GM23338 (cell line): Measurements from ENCODE around the gene PQBP1. TPM values are rescaled to one million over a fixed set of nuclear protein-coding genes. Genes with fewer than 3 reads are reported as not detected.

Experiments
- EZH2phosphoT487 ChIP-seq: fragments of 200-600 bp; sonication (generic); IDR thresholded peaks from one replicate; pipeline ENCODE4 v1.8.1; 2018; ENCODE audit warnings: antibody characterized with exemption; ENCODE audit not compliant: unreplicated experiment
- JUNB ChIP-seq: IDR thresholded peaks from one replicate; pipeline ENCODE4 v1.6.1; 2016; ENCODE audit warnings: antibody characterized with exemption; ENCODE audit not compliant: unreplicated experiment
- NANOG ChIP-seq: IDR thresholded peaks from 2 replicates; pipeline ENCODE4 v1.6.1; 2016; ENCODE audit warnings: antibody characterized with exemption, borderline replicate concordance
- ZNF331 ChIP-seq: fragments of 250-450 bp; sonication (Bioruptor Pico); IDR thresholded peaks from 2 replicates; pipeline ENCODE4 v1.5.0; 2020; ENCODE audit warnings: low read depth, mild to moderate bottlenecking, moderate library complexity
- polyA plus RNA-seq: library from polyadenylated mRNA; unstranded; fragments of >200 nt; fragmentation: Nextera tagmentation; extraction: Ambion mirVana; gene quantifications from 2 replicates; pipeline ENCODE4 v1.2.1, GENCODE V29; 2016
- total RNA-seq: library from RNA; depleted of rRNA; stranded (reverse); fragments of >200 nt; shearing (Covaris generic); gene quantifications from 2 replicates; pipeline ENCODE4 v1.2.3, GENCODE V29; 2014
- TF ChIP-seq, protein P1 (sequence below): fragments of 250-450 bp; sonication (Bioruptor Pico); IDR thresholded peaks from 2 replicates; pipeline ENCODE4 v1.5.0; 2020; ENCODE audit warnings: mild to moderate bottlenecking, moderate library complexity
- TF ChIP-seq, protein P2 (sequence below): IDR thresholded peaks from 2 replicates; pipeline ENCODE4 v1.6.1; 2016; ENCODE audit warnings: antibody characterized with exemption
- TF ChIP-seq, protein P3 (sequence below): IDR thresholded peaks from one replicate; pipeline ENCODE4 v1.6.1; 2018; ENCODE audit warnings: antibody characterized with exemption; ENCODE audit not compliant: unreplicated experiment

PQBP1 gene
- total and polyA plus RNA-seq, 2 experiments from 2014 or later = 63.4 to 130 TPM

DNA sequence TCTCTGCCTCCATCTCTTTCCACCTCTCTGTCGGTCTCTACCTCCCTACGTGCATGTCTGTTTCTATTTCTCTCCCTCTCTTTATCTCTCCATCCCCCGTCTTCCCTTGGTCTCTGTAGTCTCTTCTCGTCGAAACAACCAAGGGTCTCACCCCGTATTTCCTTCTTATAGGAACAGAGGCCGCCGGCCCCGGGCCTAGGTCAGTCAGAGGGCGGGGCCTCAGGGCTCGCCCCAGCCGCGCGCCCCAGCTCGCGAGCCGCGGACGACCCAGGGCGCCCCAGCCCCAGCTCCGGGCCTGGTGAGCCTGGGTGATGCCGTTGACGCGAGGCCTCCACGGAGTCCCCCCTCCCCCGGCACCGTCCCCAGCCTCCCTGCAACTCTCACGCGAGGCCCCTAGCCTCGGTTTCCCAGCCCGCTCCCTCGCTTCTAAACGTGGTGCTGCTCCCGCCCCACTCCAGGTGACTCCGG is 6.8 kb upstream of the PQBP1 start (continued):
- TF ChIP-seq, protein P1, sequence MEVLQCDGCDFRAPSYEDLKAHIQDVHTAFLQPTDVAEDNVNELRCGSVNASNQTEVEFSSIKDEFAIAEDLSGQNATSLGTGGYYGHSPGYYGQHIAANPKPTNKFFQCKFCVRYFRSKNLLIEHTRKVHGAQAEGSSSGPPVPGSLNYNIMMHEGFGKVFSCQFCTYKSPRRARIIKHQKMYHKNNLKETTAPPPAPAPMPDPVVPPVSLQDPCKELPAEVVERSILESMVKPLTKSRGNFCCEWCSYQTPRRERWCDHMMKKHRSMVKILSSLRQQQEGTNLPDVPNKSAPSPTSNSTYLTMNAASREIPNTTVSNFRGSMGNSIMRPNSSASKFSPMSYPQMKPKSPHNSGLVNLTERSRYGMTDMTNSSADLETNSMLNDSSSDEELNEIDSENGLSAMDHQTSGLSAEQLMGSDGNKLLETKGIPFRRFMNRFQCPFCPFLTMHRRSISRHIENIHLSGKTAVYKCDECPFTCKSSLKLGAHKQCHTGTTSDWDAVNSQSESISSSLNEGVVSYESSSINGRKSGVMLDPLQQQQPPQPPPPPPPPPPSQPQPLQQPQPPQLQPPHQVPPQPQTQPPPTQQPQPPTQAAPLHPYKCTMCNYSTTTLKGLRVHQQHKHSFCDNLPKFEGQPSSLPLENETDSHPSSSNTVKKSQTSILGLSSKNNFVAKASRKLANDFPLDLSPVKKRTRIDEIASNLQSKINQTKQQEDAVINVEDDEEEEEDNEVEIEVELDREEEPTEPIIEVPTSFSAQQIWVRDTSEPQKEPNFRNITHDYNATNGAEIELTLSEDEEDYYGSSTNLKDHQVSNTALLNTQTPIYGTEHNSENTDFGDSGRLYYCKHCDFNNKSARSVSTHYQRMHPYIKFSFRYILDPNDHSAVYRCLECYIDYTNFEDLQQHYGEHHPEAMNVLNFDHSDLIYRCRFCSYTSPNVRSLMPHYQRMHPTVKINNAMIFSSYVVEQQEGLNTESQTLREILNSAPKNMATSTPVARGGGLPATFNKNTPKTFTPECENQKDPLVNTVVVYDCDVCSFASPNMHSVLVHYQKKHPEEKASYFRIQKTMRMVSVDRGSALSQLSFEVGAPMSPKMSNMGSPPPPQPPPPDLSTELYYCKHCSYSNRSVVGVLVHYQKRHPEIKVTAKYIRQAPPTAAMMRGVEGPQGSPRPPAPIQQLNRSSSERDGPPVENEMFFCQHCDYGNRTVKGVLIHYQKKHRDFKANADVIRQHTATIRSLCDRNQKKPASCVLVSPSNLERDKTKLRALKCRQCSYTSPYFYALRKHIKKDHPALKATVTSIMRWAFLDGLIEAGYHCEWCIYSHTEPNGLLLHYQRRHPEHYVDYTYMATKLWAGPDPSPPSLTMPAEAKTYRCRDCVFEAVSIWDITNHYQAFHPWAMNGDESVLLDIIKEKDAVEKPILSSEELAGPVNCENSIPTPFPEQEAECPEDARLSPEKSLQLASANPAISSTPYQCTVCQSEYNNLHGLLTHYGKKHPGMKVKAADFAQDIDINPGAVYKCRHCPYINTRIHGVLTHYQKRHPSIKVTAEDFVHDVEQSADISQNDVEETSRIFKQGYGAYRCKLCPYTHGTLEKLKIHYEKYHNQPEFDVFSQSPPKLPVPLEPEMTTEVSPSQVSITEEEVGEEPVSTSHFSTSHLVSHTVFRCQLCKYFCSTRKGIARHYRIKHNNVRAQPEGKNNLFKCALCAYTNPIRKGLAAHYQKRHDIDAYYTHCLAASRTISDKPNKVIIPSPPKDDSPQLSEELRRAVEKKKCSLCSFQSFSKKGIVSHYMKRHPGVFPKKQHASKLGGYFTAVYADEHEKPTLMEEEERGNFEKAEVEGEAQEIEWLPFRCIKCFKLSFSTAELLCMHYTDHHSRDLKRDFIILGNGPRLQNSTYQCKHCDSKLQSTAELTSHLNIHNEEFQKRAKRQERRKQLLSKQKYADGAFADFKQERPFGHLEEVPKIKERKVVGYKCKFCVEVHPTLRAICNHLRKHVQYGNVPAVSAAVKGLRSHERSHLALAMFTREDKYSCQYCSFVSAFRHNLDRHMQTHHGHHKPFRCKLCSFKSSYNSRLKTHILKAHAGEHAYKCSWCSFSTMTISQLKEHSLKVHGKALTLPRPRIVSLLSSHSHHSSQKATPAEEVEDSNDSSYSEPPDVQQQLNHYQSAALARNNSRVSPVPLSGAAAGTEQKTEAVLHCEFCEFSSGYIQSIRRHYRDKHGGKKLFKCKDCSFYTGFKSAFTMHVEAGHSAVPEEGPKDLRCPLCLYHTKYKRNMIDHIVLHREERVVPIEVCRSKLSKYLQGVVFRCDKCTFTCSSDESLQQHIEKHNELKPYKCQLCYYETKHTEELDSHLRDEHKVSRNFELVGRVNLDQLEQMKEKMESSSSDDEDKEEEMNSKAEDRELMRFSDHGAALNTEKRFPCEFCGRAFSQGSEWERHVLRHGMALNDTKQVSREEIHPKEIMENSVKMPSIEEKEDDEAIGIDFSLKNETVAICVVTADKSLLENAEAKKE = no peak
- TF ChIP-seq, protein P2, sequence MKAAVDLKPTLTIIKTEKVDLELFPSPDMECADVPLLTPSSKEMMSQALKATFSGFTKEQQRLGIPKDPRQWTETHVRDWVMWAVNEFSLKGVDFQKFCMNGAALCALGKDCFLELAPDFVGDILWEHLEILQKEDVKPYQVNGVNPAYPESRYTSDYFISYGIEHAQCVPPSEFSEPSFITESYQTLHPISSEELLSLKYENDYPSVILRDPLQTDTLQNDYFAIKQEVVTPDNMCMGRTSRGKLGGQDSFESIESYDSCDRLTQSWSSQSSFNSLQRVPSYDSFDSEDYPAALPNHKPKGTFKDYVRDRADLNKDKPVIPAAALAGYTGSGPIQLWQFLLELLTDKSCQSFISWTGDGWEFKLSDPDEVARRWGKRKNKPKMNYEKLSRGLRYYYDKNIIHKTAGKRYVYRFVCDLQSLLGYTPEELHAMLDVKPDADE = no peak
- TF ChIP-seq NANOG = no peak
- no peak for TF ChIP-seq ZNF331 (CRISPR knock-in tag)
- TF ChIP-seq, protein P3, sequence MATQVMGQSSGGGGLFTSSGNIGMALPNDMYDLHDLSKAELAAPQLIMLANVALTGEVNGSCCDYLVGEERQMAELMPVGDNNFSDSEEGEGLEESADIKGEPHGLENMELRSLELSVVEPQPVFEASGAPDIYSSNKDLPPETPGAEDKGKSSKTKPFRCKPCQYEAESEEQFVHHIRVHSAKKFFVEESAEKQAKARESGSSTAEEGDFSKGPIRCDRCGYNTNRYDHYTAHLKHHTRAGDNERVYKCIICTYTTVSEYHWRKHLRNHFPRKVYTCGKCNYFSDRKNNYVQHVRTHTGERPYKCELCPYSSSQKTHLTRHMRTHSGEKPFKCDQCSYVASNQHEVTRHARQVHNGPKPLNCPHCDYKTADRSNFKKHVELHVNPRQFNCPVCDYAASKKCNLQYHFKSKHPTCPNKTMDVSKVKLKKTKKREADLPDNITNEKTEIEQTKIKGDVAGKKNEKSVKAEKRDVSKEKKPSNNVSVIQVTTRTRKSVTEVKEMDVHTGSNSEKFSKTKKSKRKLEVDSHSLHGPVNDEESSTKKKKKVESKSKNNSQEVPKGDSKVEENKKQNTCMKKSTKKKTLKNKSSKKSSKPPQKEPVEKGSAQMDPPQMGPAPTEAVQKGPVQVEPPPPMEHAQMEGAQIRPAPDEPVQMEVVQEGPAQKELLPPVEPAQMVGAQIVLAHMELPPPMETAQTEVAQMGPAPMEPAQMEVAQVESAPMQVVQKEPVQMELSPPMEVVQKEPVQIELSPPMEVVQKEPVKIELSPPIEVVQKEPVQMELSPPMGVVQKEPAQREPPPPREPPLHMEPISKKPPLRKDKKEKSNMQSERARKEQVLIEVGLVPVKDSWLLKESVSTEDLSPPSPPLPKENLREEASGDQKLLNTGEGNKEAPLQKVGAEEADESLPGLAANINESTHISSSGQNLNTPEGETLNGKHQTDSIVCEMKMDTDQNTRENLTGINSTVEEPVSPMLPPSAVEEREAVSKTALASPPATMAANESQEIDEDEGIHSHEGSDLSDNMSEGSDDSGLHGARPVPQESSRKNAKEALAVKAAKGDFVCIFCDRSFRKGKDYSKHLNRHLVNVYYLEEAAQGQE = no peak
- TF ChIP-seq JUNB = no peak
- no peak for TF ChIP-seq EZH2phosphoT487
